Activated CD8-positive, alpha-beta T cell treated with anti-CD3 and anti-CD28 coated beads for 36 hours (primary cell): Measurements from ENCODE around the gene TMEM212. TPM values are rescaled to one million over a fixed set of nuclear protein-coding genes. Genes with fewer than 3 reads are reported as not detected.

ENCODE experiments used
- ATAC-seq: fragments of 200-7000 bp; cut with Tn5 transposase; one replicate; pipeline ENCODE4 v1.10.0; 2021; ENCODE audit warnings: mild to moderate bottlenecking, moderate library complexity
- CTCF ChIA-PET: fragments of 350-600 bp; sonication (Branson Sonifier 250); formaldehyde crosslinking; loops from one replicate; lab custom pipeline; 2021; ENCODE audit warnings: antibody characterized with exemption; lab: Charles Lee
- POLR2A ChIA-PET: fragments of 350-600 bp; sonication (Branson Sonifier 250); formaldehyde crosslinking; loops from one replicate; lab custom pipeline; 2021; ENCODE audit warnings: antibody characterized with exemption; lab: Charles Lee
- DNase-seq: peaks from one replicate; pipeline ENCODE4 v3.0.0-alpha.2; 2020
- H3K27ac Mint-ChIP-seq: one replicate; pipeline ENCODE4 v1.8.0; 2021; ENCODE audit warnings: mild to moderate bottlenecking, mixed read lengths
- H3K27me3 Mint-ChIP-seq: one replicate; pipeline ENCODE4 v1.8.0; 2021; ENCODE audit warnings: mixed read lengths
- H3K36me3 Mint-ChIP-seq: one replicate; pipeline ENCODE4 v1.8.0; 2021; ENCODE audit warnings: low read depth, mixed read lengths
- H3K4me1 Mint-ChIP-seq: one replicate; pipeline ENCODE4 v1.8.0; 2021; ENCODE audit warnings: low read depth, mixed read lengths
- H3K4me3 Mint-ChIP-seq: one replicate; pipeline ENCODE4 v1.8.0; 2021; ENCODE audit warnings: mild to moderate bottlenecking, moderate library complexity, mixed read lengths
- H3K9me3 Mint-ChIP-seq: one replicate; pipeline ENCODE4 v1.8.0; 2021; ENCODE audit warnings: mixed read lengths
- intact Hi-C: fragments of 100-400 bp; cut with micrococcal nuclease; formaldehyde crosslinking; loops from one replicate; pipeline ENCODE4 v1.10.0; 2022
- total RNA-seq, 2 experiments: library from RNA; stranded (reverse); gene quantifications; one replicate each; pipeline ENCODE4 v1.2.3, GENCODE V29; 2021
- TF ChIP-seq, protein P1 (sequence below): fragments of 200-600 bp; IDR thresholded peaks from one replicate; pipeline ENCODE4 v1.8.0; 2022; ENCODE audit warnings: antibody characterized with exemption, mild to moderate bottlenecking

TMEM212 gene
- total RNA-seq, 2 experiments from 2014 or later = not detected

DNA sequence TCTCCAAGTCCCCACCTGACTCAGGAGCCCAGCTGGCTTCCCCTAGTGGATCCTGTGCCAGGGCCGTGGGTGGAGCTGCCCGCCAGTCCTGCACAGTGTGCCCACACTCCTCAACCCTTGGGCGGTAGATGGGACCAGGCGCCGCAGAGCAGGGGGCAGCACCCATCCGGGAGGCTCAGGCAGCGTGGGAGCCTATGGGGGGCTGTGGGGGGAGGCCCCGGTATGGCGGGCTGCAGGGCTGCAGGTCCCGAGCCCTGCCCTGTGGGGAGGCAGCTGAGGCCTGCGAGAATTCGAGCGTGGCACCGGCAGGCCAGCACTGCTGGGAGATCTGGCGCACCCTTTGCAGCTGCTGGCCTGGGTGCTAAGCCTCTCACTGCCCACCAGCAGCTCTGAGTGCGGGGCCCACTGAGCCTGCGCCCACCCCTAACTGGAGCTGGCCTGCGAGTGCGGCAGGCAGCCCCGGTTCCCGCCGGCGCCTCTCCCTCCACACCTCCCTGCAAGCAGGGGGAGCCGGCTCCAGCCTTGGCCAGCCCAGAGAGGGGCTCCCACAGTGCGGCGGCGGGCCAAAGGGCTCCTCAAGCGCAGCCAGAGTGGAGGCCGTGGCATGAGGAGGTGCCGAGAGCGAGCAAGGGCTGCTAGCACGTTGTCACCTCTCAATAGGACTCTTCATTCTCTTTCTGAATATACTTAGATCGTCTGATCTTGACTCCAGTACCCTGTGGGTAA lies 64.0 kb downstream of the TMEM212 start:
- peaks cover 8% of the 10 kb centered on the region for H3K9me3 Mint-ChIP-seq
- no peak overlapping the region for H3K4me3 Mint-ChIP-seq
- peaks cover 1% of the 10 kb centered on the region for H3K27me3 Mint-ChIP-seq
- intact Hi-C loops = no loop called here
- ChIA-PET POLR2A (no interaction called here), CTCF (no interaction called here)
- no peaks in the 10 kb centered on the region for H3K4me1 Mint-ChIP-seq
- no peaks in the 10 kb centered on the region for H3K36me3 Mint-ChIP-seq
- ATAC-seq = no peak
- no peak overlapping the region for H3K27ac Mint-ChIP-seq
- no peak for DNase-seq
- TF ChIP-seq, protein P1, sequence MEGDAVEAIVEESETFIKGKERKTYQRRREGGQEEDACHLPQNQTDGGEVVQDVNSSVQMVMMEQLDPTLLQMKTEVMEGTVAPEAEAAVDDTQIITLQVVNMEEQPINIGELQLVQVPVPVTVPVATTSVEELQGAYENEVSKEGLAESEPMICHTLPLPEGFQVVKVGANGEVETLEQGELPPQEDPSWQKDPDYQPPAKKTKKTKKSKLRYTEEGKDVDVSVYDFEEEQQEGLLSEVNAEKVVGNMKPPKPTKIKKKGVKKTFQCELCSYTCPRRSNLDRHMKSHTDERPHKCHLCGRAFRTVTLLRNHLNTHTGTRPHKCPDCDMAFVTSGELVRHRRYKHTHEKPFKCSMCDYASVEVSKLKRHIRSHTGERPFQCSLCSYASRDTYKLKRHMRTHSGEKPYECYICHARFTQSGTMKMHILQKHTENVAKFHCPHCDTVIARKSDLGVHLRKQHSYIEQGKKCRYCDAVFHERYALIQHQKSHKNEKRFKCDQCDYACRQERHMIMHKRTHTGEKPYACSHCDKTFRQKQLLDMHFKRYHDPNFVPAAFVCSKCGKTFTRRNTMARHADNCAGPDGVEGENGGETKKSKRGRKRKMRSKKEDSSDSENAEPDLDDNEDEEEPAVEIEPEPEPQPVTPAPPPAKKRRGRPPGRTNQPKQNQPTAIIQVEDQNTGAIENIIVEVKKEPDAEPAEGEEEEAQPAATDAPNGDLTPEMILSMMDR = no peak

DNA sequence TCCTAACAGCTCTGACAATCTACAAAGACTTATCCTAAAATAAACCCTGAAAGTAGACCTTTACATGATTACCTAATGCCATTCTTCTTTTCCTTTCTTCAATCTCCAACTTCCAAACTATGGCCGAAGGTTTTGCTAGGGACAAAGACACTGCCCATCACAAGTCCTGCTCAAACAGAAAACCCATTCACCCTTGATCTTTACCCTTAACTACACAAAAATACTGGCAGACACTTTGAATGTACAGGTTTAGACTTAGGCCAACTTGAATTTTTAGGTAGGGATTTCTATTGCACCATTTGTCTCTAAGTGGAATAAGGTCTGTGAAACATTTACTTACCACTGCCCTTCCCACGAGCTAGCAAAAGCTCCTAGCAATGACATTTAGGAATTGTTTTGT lies 64.6 kb downstream of the TMEM212 start:
- DNase-seq = no peak
- no peak overlapping the region for H3K4me3 Mint-ChIP-seq
- H3K4me1 Mint-ChIP-seq = no peaks in the 10 kb centered on the region
- intact Hi-C loops = no loop called here
- POLR2A ChIA-PET = no interaction called here
- peaks cover 8% of the 10 kb centered on the region for H3K9me3 Mint-ChIP-seq
- no peak overlapping the region for H3K27ac Mint-ChIP-seq
- no peaks in the 10 kb centered on the region for H3K36me3 Mint-ChIP-seq
- CTCF ChIA-PET = no interaction called here
- no peak for ATAC-seq
- TF ChIP-seq, protein P1 = no peak
- peaks cover 1% of the 10 kb centered on the region for H3K27me3 Mint-ChIP-seq

DNA sequence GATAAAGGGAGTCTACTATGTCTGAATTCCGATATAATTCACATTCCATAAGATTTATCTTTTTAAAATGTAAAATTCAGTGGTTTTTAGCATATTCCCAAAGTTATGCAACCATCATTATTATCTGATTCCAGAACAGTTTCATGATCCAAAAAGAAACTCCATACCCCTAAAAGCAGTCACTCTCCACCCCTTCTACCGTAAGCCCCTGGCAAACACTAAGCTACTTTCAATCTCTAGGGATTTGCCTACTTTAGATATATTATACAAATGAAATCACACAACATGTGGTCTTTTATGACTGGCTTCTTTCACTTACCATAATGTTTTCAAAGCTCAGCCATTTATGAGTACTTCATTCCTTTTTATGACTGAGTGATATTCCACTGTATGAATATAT lies 65.6 kb downstream of the TMEM212 start:
- DNase-seq (no peak), ATAC-seq (no peak)
- Mint-ChIP-seq H3K4me3 (no peak overlapping the region), H3K27me3 (peaks cover 1% of the 10 kb centered on the region), H3K9me3 (peaks cover 8% of the 10 kb centered on the region), H3K36me3 (no peaks in the 10 kb centered on the region), H3K27ac (no peak overlapping the region), H3K4me1 (no peaks in the 10 kb centered on the region)
- intact Hi-C loops = no loop called here
- TF ChIP-seq, protein P1 = no peak
- ChIA-PET CTCF (no interaction called here), POLR2A (no interaction called here)

Other genes with a start within 250 kb of the TMEM212 start
- 1 to 10 TPM in 1 of 2 experiments, under 1 TPM in 1; 0.86 to 1.2 TPM for gene PLD1, start 32.9 kb upstream of the TMEM212 start, total RNA-seq
- gene FNDC3B, start 196.2 kb downstream of the TMEM212 start, total RNA-seq = 10 to 100 TPM; 10.6 to 12.0 TPM